NCI-H82 treated with DMSO at 0.1 percent for 48 hours (cell line): ENCODE measurements around the gene THAP7.
A peak's percentile ranks its signal among the peaks of the same experiment; 100 is the strongest.

Experiments
- DNase-seq: peaks from one replicate; lab custom pipeline; 2025; ENCODE audit not compliant: unreplicated experiment; lab: John Stamatoyannopoulos, UW

THAP7 gene

GRCh38 chr22:20994128-20994901 lies 7.6 kb downstream of the THAP7 start:
- DNase-seq: no peak

- no peak for DNase-seq
These were observed 8.4 kb downstream of the THAP7 start for GRCh38 chr22:20993304-20994127.

GRCh38 chr22:20992456-20993303 lies 9.2 kb downstream of the THAP7 start:
- no peak for DNase-seq

- DNase-seq: no peak
These were observed 9.9 kb downstream of the THAP7 start for GRCh38 chr22:20992056-20992442.

GRCh38 chr22:20991252-20992055 lies 10.5 kb downstream of the THAP7 start:
- no peak for DNase-seq

GRCh38 chr22:20990184-20991180 lies 11.4 kb downstream of the THAP7 start:
- no peak for DNase-seq

GRCh38 chr22:20989323-20990138 lies 12.4 kb downstream of the THAP7 start:
- no peak for DNase-seq

GRCh38 chr22:20988573-20989322 lies 13.2 kb downstream of the THAP7 start:
- no peak for DNase-seq

- DNase-seq: no peak
These were observed 14.5 kb downstream of the THAP7 start for GRCh38 chr22:20987375-20987774.

GRCh38 chr22:20986365-20986764 lies 15.6 kb downstream of the THAP7 start:
- no peak for DNase-seq

GRCh38 chr22:20985720-20986119 lies 16.2 kb downstream of the THAP7 start:
- no peak for DNase-seq

GRCh38 chr22:20983081-20983771 lies 18.7 kb downstream of the THAP7 start:
- DNase-seq: no peak

GRCh38 chr22:20982563-20982882 lies 19.4 kb downstream of the THAP7 start:
- DNase-seq: no peak

GRCh38 chr22:20981787-20982562 lies 19.9 kb downstream of the THAP7 start, which contains the start of gene LZTR1:
Gene LZTR1, plus strand, starts transcription at chr22:20982297. Its CDS starts 75 bp downstream, at chr22:20982372.
- peak; percentile 7 for DNase-seq

- DNase-seq: no peak
These were observed 20.8 kb downstream of the THAP7 start for GRCh38 chr22:20980938-20981722.

GRCh38 chr22:20980523-20980922 lies 21.4 kb downstream of the THAP7 start:
- DNase-seq: no peak
